Hepatocyte (in vitro differentiated cells): ENCODE data around the gene SYNGR2.

ENCODE experiments used
- EZH2 ChIP-seq: fragments of 200-600 bp; sonication (generic); IDR thresholded peaks from 2 replicates; pipeline ENCODE4 v1.6.1; 2016; ENCODE audit warnings: antibody characterized with exemption, mild to moderate bottlenecking, borderline replicate concordance
- EZH2phosphoT487 ChIP-seq: fragments of 200-600 bp; sonication (generic); IDR thresholded peaks from one replicate; pipeline ENCODE4 v1.6.1; 2018; ENCODE audit warnings: antibody characterized with exemption, mild to moderate bottlenecking, low read depth, moderate library complexity; ENCODE audit not compliant: unreplicated experiment, severe bottlenecking
- TF ChIP-seq, protein P1 (sequence below): fragments of 200-600 bp; sonication (generic); IDR thresholded peaks from 2 replicates; pipeline ENCODE4 v1.5.1; 2016; ENCODE audit warnings: antibody characterized with exemption, mild to moderate bottlenecking; ENCODE audit not compliant: poor library complexity

- TF ChIP-seq, protein P1, sequence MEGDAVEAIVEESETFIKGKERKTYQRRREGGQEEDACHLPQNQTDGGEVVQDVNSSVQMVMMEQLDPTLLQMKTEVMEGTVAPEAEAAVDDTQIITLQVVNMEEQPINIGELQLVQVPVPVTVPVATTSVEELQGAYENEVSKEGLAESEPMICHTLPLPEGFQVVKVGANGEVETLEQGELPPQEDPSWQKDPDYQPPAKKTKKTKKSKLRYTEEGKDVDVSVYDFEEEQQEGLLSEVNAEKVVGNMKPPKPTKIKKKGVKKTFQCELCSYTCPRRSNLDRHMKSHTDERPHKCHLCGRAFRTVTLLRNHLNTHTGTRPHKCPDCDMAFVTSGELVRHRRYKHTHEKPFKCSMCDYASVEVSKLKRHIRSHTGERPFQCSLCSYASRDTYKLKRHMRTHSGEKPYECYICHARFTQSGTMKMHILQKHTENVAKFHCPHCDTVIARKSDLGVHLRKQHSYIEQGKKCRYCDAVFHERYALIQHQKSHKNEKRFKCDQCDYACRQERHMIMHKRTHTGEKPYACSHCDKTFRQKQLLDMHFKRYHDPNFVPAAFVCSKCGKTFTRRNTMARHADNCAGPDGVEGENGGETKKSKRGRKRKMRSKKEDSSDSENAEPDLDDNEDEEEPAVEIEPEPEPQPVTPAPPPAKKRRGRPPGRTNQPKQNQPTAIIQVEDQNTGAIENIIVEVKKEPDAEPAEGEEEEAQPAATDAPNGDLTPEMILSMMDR, result no peak
- TF ChIP-seq EZH2 (no peak), EZH2phosphoT487 (no peak)
Observed at GRCh38 chr17:78174346-78174869, 6.0 kb downstream of the SYNGR2 start.
